K562 (cell line): ENCODE measurements around the gene NRG3. TPM values are rescaled to one million over a fixed set of nuclear protein-coding genes. Genes with fewer than 3 reads are reported as not detected.

Experiments
- ATAC-seq: fragments of 200-7000 bp; cut with Tn5 transposase; 3 replicates; pipeline ENCODE4 v1.9.1; 2020; ENCODE audit warnings: moderate library complexity
- BruUV-seq: library from RNA; stranded (reverse); fragments of 400-500 nt; replicated peaks from 2 replicates; lab custom pipeline; 2021; lab: Mats Ljungman, UMichigan
- CTCF ChIA-PET: fragments of 300-600 bp; formaldehyde crosslinking; extraction: SDS; loops from one replicate; lab custom pipeline; 2021; ENCODE audit warnings: low intra/inter-chr PET ratio; lab: Yijun Ruan, JAX
- POLR2A ChIA-PET: fragments of 300-600, 350-650 bp; sonication (Branson Sonifier 250); formaldehyde crosslinking; extraction: SDS; loops from one replicate; lab custom pipeline; 2021; ENCODE audit warnings: antibody characterized with exemption, inconsistent platforms; lab: Yijun Ruan, JAX
- DNase-seq, 4 experiments: peaks; one replicate each; pipeline versions ENCODE4 v3.0.0 to v3.0.0-alpha.2; 2011 to 2018; ENCODE audit warnings: low spot score in 3 of 4, mixed read lengths in 3 of 4; ENCODE audit errors: extremely low read depth in 1 of 4
- FAIRE-seq: peaks from 2 replicates; lab custom pipeline; 2011; peaks lifted over from hg19 to GRCh38; lab: Jason Lieb, UNC
- H2AFZ ChIP-seq: 2 replicates; pipeline ENCODE4 v1.6.0; 2011; ENCODE audit warnings: low read depth, low read length, control low read depth, inconsistent platforms
- H3K27ac ChIP-seq: fragments of 200-600 bp; 3 replicates; pipeline ENCODE4 v1.8.0; 2011; ENCODE audit warnings: low read depth, mild to moderate bottlenecking, control low read depth, inconsistent platforms, low read length, moderate library complexity, mixed read lengths; ENCODE audit errors: extremely low read depth
- H3K27me3 ChIP-seq, 2 experiments: fragments of 300-600 bp in 1 of 2; 2 replicates in 1 of 2; 3 replicates in 1 of 2; pipeline versions ENCODE4 v1.6.0 to v1.8.0; 2011; ENCODE audit warnings: inconsistent platforms in 2 of 2, low read length in 2 of 2, mild to moderate bottlenecking in 1 of 2, mixed read lengths in 1 of 2, moderate library complexity in 1 of 2; ENCODE audit not compliant: control insufficient read depth in 2 of 2, insufficient read depth in 2 of 2
- H3K36me3 ChIP-seq: fragments of 300-600 bp; 3 replicates; pipeline ENCODE4 v1.8.0; 2011; ENCODE audit warnings: mild to moderate bottlenecking, low read length, inconsistent platforms; ENCODE audit not compliant: control insufficient read depth, insufficient read depth
- H3K4me1 ChIP-seq, 2 experiments: fragments of 200-600 bp in 1 of 2; replicated peaks in 1 of 2; 2 replicates in 1 of 2; 3 replicates in 1 of 2; pipeline versions ENCODE4 v1.5.1 to v1.8.0; 2011; ENCODE audit warnings: inconsistent platforms in 2 of 2, low read length in 2 of 2, mild to moderate bottlenecking in 1 of 2, mixed read lengths in 1 of 2, moderate library complexity in 1 of 2; ENCODE audit not compliant: control insufficient read depth in 2 of 2, insufficient read depth in 2 of 2
- H3K4me2 ChIP-seq: 2 replicates; pipeline ENCODE4 v1.6.1; 2011; ENCODE audit warnings: low read length, control low read depth, inconsistent platforms, mixed read lengths; ENCODE audit not compliant: insufficient read depth
- H3K4me3 ChIP-seq: fragments of 200-600 bp; sonication (generic), shearing (Covaris generic); 2 replicates; pipeline ENCODE4 v1.5.1; 2016; ENCODE audit warnings: control low read depth, inconsistent platforms
- H3K79me2 ChIP-seq: fragments of 200-600 bp; 3 replicates; pipeline ENCODE4 v1.8.0; 2011; ENCODE audit warnings: low read length, inconsistent platforms; ENCODE audit not compliant: control insufficient read depth, insufficient read depth
- H3K9ac ChIP-seq, 2 experiments: 2 replicates each; pipeline versions ENCODE4 v1.6.0 to v1.6.1; 2011; ENCODE audit warnings: low read depth in 2 of 2, low read length in 2 of 2, control low read depth in 1 of 2, inconsistent platforms in 1 of 2, mild to moderate bottlenecking in 1 of 2, mixed read lengths in 1 of 2; ENCODE audit not compliant: insufficient read depth in 1 of 2
- H3K9me1 ChIP-seq: one replicate; pipeline ENCODE4 v1.6.0; 2011; ENCODE audit warnings: inconsistent platforms, mild to moderate bottlenecking, low read length, moderate library complexity; ENCODE audit not compliant: control insufficient read depth, insufficient read depth
- H3K9me3 ChIP-seq: replicated peaks from 2 replicates; pipeline ENCODE4 v1.5.1; 2011; ENCODE audit warnings: low read depth, low read length, inconsistent platforms; ENCODE audit not compliant: control insufficient read depth, insufficient read depth
- H4K20me1 ChIP-seq: replicated peaks from 2 replicates; pipeline ENCODE4 v1.6.1; 2011; ENCODE audit warnings: low read length, inconsistent platforms, mixed read lengths; ENCODE audit not compliant: control insufficient read depth, insufficient read depth
- BACH1 ChIP-seq: fragments of 200-800 bp; sonication (Bioruptor generic); IDR thresholded peaks from 2 replicates; pipeline ENCODE4 v1.6.1; 2016; ENCODE audit warnings: missing genetic modification characterization, missing compliant biosample characterization
- BCOR ChIP-seq: fragments of 450-650 bp; IDR thresholded peaks from 2 replicates; pipeline ENCODE4 v1.6.1; 2016
- CBX1 ChIP-seq: sonication (generic); IDR thresholded peaks from 2 replicates; pipeline ENCODE4 v1.6.1; 2016; ENCODE audit warnings: antibody characterized with exemption, low read depth, mild to moderate bottlenecking
- CHD1 ChIP-seq: fragments of 200-600 bp; sonication (generic); IDR thresholded peaks from one replicate; pipeline ENCODE4 v1.6.1; 2012; ENCODE audit warnings: mild to moderate bottlenecking, moderate library complexity, low read length, inconsistent platforms
- CHD4 ChIP-seq: fragments of 200-600 bp; sonication (generic); IDR thresholded peaks from 3 replicates; pipeline ENCODE4 v1.6.1; 2012; ENCODE audit warnings: low read depth, mild to moderate bottlenecking, mixed read lengths, low read length, inconsistent platforms; ENCODE audit not compliant: insufficient read depth, insufficient replicate concordance, poor library complexity, severe bottlenecking
- FOXA1 ChIP-seq: fragments of 450-650 bp; IDR thresholded peaks from 2 replicates; pipeline ENCODE4 v1.6.1; 2016; ENCODE audit warnings: mild to moderate bottlenecking, borderline replicate concordance
- HSF4 ChIP-seq: fragments of 250-450 bp; sonication (Bioruptor Pico); IDR thresholded peaks from 2 replicates; pipeline ENCODE4 v2.1.2; 2022; ENCODE audit warnings: mild to moderate bottlenecking, moderate library complexity, borderline replicate concordance
- LARP7 ChIP-seq: fragments of 450-650 bp; IDR thresholded peaks from 2 replicates; pipeline ENCODE4 v1.6.1; 2016
- POLR2AphosphoS2 ChIP-seq: IDR thresholded peaks from 2 replicates; pipeline ENCODE4 v1.6.1; 2012; ENCODE audit warnings: low read length, improper control_type of control experiment
- PURB ChIP-seq: sonication (generic); formaldehyde crosslinking; IDR thresholded peaks from 2 replicates; pipeline ENCODE4 v1.9.0; 2021; ENCODE audit warnings: low read depth, mild to moderate bottlenecking, missing genetic modification reagents
- RFX5 ChIP-seq: IDR thresholded peaks from 2 replicates; pipeline ENCODE4 v1.6.1; 2011; ENCODE audit warnings: low read depth, mild to moderate bottlenecking, improper control_type of control experiment, low read length
- SNIP1 ChIP-seq: fragments of 450-650 bp; IDR thresholded peaks from 2 replicates; pipeline ENCODE4 v1.7.1; 2017; ENCODE audit warnings: low read depth, mild to moderate bottlenecking
- SREBF2 ChIP-seq: sonication (generic); formaldehyde crosslinking; IDR thresholded peaks from 2 replicates; pipeline ENCODE4 v1.4.0; 2020; ENCODE audit warnings: mild to moderate bottlenecking, missing genetic modification reagents
- TAF7 ChIP-seq: fragments of 450-650 bp; IDR thresholded peaks from 2 replicates; pipeline ENCODE4 v1.6.1; 2016; ENCODE audit warnings: missing genetic modification characterization, missing compliant biosample characterization
- TEAD4 ChIP-seq, 2 experiments: sonication (generic) in 1 of 2; formaldehyde crosslinking in 1 of 2; IDR thresholded peaks; 2 replicates each; pipeline versions ENCODE4 v1.6.1 to v1.8.0; 2012 to 2022; ENCODE audit warnings: borderline replicate concordance in 1 of 2, inconsistent platforms in 1 of 2, low read length in 1 of 2, mild to moderate bottlenecking in 1 of 2, missing genetic modification reagents in 1 of 2
- XRCC3 ChIP-seq: fragments of 450-650 bp; IDR thresholded peaks from 2 replicates; pipeline ENCODE4 v1.6.1; 2017; ENCODE audit warnings: mild to moderate bottlenecking, moderate library complexity
- XRCC4 ChIP-seq: IDR thresholded peaks from one replicate; pipeline ENCODE4 v1.6.1; 2011; ENCODE audit not compliant: insufficient read depth, insufficient read length; ENCODE audit errors: extremely low read depth
- ZNF12 ChIP-seq: sonication (generic); formaldehyde crosslinking; IDR thresholded peaks from 2 replicates; pipeline ENCODE4 v1.4.0; 2020; ENCODE audit warnings: mild to moderate bottlenecking, missing genetic modification reagents
- ZNF507 ChIP-seq: conservative IDR thresholded peaks from 2 replicates; pipeline ENCODE4 v1.6.1; 2017; ENCODE audit warnings: missing genetic modification characterization, missing compliant biosample characterization
- WGBS: fragments of 100-300 bp; shearing (Covaris generic); methylation state at CpG from one replicate; pipeline ENCODE4 v1.1.6; 2016; ENCODE audit warnings: low coverage, mixed read lengths; ENCODE audit not compliant: insufficient coverage; ENCODE audit errors: missing lambda C conversion rate; 5-methylcytosine and 5-hydroxymethylcytosine counted together
- in situ Hi-C: fragments of 300-500 bp; cut with MboI; formaldehyde crosslinking; loops from 4 replicates; pipeline ENCODE4 v1.15.0; 2018; ENCODE audit warnings: inconsistent platforms, mixed read lengths
- intact Hi-C: fragments of 100-400 bp; cut with micrococcal nuclease; formaldehyde crosslinking; loops from 2 replicates; pipeline ENCODE4 v1.14.2; 2022
- polyA plus RNA-seq, 8 experiments: library from polyadenylated mRNA; depleted of rRNA in 4 of 8; stranded (reverse) in 5 of 8; unstranded in 3 of 8; fragments of >200 nt; fragmentation: Nextera tagmentation in 2 of 8; fragmentation: Illumina TruSeq in 1 of 8; extraction: Ambion mirVana in 2 of 8; extraction: Trizol in 1 of 8; gene quantifications; 2 replicates each; pipeline versions ENCODE4 v1.2.1 to v1.2.3, GENCODE V29; 2011 to 2014; ENCODE audit warnings: inconsistent platforms in 1 of 8, missing spikeins in 1 of 8
- total RNA-seq, 7 experiments: library from RNA; depleted of rRNA in 6 of 7; stranded (reverse); fragments of >200 nt in 6 of 7; fragmentation: Illumina TruSeq in 2 of 7; extraction: Trizol in 2 of 7; gene quantifications; 2 replicates each; pipeline versions ENCODE4 v1.2.1 to v1.2.3, GENCODE V29; 2011 to 2021; ENCODE audit warnings: low replicate concordance in 1 of 7
- TF ChIP-seq, protein P1 (sequence below), 2 experiments: fragments of 450-650 bp in 1 of 2; sonication (generic) in 1 of 2; formaldehyde crosslinking in 1 of 2; IDR thresholded peaks in 1 of 2; conservative IDR thresholded peaks in 1 of 2; 2 replicates each; pipeline versions ENCODE4 v1.6.1 to v1.8.1; 2016 to 2023; ENCODE audit warnings: mild to moderate bottlenecking in 2 of 2, moderate library complexity in 2 of 2, inconsistent platforms in 1 of 2, missing genetic modification reagents in 1 of 2

Gene NRG3
- total and polyA plus RNA-seq, 9 of the 15 experiments (the other 6 are each of a cell fraction or from before 2014, with no cell fraction given) = not detected

- FAIRE-seq (no peak), ATAC-seq (no peak), DNase-seq (no peak)
- Histone ChIP-seq H3K4me1 (no peaks in the 10 kb centered on the region), H3K9ac (no peak overlapping the region), H3K4me2 (no peak overlapping the region), H2AFZ (no peak overlapping the region), H3K9me3 (peaks cover 3% of the 10 kb centered on the region), H3K27ac (no peak overlapping the region), H3K79me2 (no peaks in the 10 kb centered on the region), H4K20me1 (no peaks in the 10 kb centered on the region), H3K9me1 (no peaks in the 10 kb centered on the region), H3K36me3 (no peaks in the 10 kb centered on the region), H3K27me3 (no peaks in the 10 kb centered on the region), H3K4me3 (no peak overlapping the region)
- TF ChIP-seq ZNF507 (tag) (no peak), BCOR (no peak), TEAD4 (IDR thresholded peaks at IDR 0.05; ENCODE audit: low read length) (no peak), TEAD4 (CRISPR knock-in tag; IDR thresholded peaks at IDR 0.05; ENCODE audit: borderline replicate concordance) (no peak), SREBF2 (CRISPR knock-in tag) (no peak), CBX1 (no peak), RFX5 (no peak), POLR2AphosphoS2 (no peak), ZNF12 (no peak), XRCC3 (no peak), SNIP1 (no peak), CHD1 (no peak), FOXA1 (no peak), PURB (no peak), LARP7 (no peak), TAF7 (tag) (no peak), XRCC4 (no peak), CHD4 (no peak), HSF4 (no peak), BACH1 (tag) (no peak)
- TF ChIP-seq, protein P1, sequence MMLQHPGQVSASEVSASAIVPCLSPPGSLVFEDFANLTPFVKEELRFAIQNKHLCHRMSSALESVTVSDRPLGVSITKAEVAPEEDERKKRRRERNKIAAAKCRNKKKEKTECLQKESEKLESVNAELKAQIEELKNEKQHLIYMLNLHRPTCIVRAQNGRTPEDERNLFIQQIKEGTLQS (IDR thresholded peaks at IDR 0.05) = no peak
- TF ChIP-seq, protein P1 (CRISPR knock-in tag; conservative IDR thresholded peaks at IDR 0.05) = no peak
- ChIA-PET POLR2A (no interaction called here), CTCF (no interaction called here)
- 5% methylated on average over 4 of the region's 4 CpGs for WGBS
- in situ Hi-C loops (no loop called here), intact Hi-C loops (no loop called here)
- no TSS peak for BruUV-seq
These were observed 817.5 kb downstream of the NRG3 start for GRCh38 chr10:82692458-82692857.
